GM18951 (cell line): ENCODE measurements around the gene DNASE1L2.
A peak's percentile ranks its signal among the peaks of the same experiment; 100 is the strongest.
"Not testable (repeated sequence)": the region's sequence is repeated elsewhere in the genome, so short reads cannot be mapped to it uniquely, and the experiment has no call there.

ENCODE experiments used
- POLR2A ChIP-seq: IDR thresholded peaks from 4 replicates; pipeline ENCODE4 v1.6.1; 2011; ENCODE audit warnings: mild to moderate bottlenecking; ENCODE audit not compliant: insufficient read length, insufficient read depth; ENCODE audit errors: extremely low read depth
- in situ Hi-C: fragments of 300-500 bp; cut with MboI; formaldehyde crosslinking; loops from one replicate; pipeline ENCODE4 v1.12.0; 2022; ENCODE audit warnings: low sequenced_read_pairs, mixed read lengths, inconsistent platforms; ENCODE audit not compliant: unreplicated experiment

The DNASE1L2 gene

GRCh38 chr16:2196162-2196980, 39.9 kb upstream of the DNASE1L2 start, which contains the start of gene CASKIN1:
Gene CASKIN1, minus strand, starts transcription at chr16:2196605. Its CDS starts 173 bp downstream, at chr16:2196432.
- no peak for TF ChIP-seq POLR2A
- in situ Hi-C loops, result no loop called here

- in situ Hi-C loops, result no loop called here
These were observed 39.2 kb upstream of the DNASE1L2 start for GRCh38 chr16:2196981-2197511.

GRCh38 chr16:2197765-2198164, 38.5 kb upstream of the DNASE1L2 start:
- no peak for TF ChIP-seq POLR2A
- in situ Hi-C loops, result no loop called here

More at GRCh38 chr16:2196981-2197511, 39.2 kb upstream of the DNASE1L2 start:
- no peak for TF ChIP-seq POLR2A

GRCh38 chr16:2198283-2198682, 38.0 kb upstream of the DNASE1L2 start:
- in situ Hi-C loops, result no loop called here
- TF ChIP-seq POLR2A, result no peak

- in situ Hi-C loops, result no loop called here
- TF ChIP-seq POLR2A, result no peak
These were observed 37.1 kb upstream of the DNASE1L2 start for GRCh38 chr16:2199095-2199494.

GRCh38 chr16:2199621-2200139, 36.6 kb upstream of the DNASE1L2 start:
- no peak for TF ChIP-seq POLR2A
- in situ Hi-C loops, result no loop called here

- no peak for TF ChIP-seq POLR2A
- in situ Hi-C loops, result no loop called here
These were observed 35.9 kb upstream of the DNASE1L2 start for GRCh38 chr16:2200313-2200712.

- in situ Hi-C loops, result not testable (repeated sequence)
These were observed 33.0 kb upstream of the DNASE1L2 start for GRCh38 chr16:2203119-2203688.

GRCh38 chr16:2204416-2205103, 31.7 kb upstream of the DNASE1L2 start:
- TF ChIP-seq POLR2A, result no peak
- in situ Hi-C loops, result no loop called here

- TF ChIP-seq POLR2A, result peak; percentile 96
- in situ Hi-C loops, result no loop called here
These were observed 30.9 kb upstream of the DNASE1L2 start, which contains the start of gene MLST8 for GRCh38 chr16:2205104-2205966. Gene MLST8, plus strand, starts transcription at chr16:2205454. Its CDS starts 632 bp downstream, at chr16:2206086.

- no peak for TF ChIP-seq POLR2A
- in situ Hi-C loops, result no loop called here
These were observed 30.3 kb upstream of the DNASE1L2 start for GRCh38 chr16:2205967-2206313.

- in situ Hi-C loops, result no loop called here
- TF ChIP-seq POLR2A, result no peak
These were observed 29.8 kb upstream of the DNASE1L2 start for GRCh38 chr16:2206420-2206779.
